Stimulated activated CD4-positive, alpha-beta T cell treated with anti-CD3 and anti-CD28 coated beads, Interleukin-12 subunit alpha, Interleukin-12 subunit beta, amount 100 ng/mL, for 48 hours (primary cell): ENCODE measurements around the gene ANKLE2.

Source experiments
- DNase-seq, 3 donors: peaks; one replicate each; pipeline ENCODE4 v3.0.0-alpha.2; 2020; ENCODE audit warnings: low read depth in 2 of 3, low spot score in 1 of 3

The ANKLE2 gene

DNA sequence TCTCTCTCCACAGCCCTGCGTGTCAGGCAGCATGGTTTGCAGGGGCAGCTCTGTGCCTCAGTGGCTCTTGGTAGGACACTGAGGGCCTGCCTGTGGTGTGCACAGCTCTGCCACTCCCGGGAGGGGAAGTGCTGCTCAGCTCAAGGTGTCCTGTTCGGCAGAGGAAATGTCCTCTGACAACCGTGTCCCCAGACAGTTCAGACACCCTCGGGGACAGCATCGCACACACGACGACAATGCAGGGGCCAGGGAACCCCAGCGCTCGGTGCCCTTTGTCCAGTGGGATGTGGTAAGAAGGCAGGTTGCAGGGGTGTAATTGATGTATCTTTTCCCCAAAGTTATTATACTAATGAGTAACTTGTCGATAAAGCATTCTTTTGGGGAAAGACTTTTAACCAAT, 14.2 kb downstream of the ANKLE2 start:
- DNase-seq, result no peak

DNA sequence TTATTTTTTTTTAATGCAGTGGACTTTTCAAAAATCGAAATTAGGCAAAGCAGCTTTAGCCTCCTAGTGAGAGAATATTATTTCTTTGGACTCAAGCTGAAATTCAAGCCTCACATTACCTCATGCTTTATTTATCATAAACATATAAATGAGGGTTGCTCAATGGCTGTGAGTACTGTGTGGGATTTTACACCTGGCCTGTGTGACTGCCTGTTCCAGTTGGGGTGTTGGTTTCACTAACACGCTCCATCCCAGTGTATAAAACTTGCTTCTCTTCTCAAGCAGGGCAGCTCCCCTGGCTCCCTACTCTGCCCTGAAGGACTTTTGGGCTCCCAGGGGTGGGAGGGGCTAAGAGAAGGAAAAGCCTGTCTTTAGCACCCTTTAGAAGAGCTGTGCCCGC, 15.0 kb downstream of the ANKLE2 start:
- DNase-seq, result no peak

DNA sequence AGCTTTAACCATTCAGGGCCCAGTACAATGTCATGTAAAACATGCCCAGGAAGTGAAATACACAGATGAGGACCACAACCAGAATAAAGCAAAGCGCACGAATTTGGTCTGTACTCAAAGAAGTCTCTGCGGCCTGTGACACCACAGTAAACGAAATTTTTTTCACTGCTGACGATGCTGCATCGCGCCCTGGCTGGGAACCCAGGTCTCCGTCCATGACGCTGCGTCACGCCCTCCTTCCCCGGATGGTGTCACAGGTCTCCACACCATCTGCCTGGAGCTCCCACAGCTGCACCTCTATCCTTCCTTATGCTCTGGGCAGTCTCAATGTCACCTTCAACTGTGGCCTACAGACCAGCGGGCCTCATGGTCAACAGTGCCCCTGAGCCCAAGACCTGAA, 17.8 kb downstream of the ANKLE2 start:
- DNase-seq, result no peak

DNA sequence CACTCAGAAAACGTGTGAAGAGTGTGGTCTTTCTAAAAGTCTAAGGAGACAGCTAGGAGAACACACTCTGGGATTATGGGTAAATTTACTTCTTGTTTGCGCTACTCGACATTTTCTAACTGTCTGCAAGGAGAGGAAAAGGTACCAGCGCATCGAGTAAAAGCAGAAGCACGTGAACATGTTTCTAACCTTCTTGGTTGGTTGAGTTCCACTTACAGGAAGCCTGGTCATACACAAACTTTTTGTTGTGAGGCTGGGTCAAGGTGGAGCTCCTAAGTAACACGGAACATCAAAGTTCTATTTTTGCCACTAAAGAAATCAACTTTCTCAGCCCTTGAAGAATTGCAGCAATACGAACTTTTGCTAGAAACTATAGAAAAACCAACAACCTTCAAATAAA, 20.0 kb downstream of the ANKLE2 start:
- DNase-seq, result no peak

DNA sequence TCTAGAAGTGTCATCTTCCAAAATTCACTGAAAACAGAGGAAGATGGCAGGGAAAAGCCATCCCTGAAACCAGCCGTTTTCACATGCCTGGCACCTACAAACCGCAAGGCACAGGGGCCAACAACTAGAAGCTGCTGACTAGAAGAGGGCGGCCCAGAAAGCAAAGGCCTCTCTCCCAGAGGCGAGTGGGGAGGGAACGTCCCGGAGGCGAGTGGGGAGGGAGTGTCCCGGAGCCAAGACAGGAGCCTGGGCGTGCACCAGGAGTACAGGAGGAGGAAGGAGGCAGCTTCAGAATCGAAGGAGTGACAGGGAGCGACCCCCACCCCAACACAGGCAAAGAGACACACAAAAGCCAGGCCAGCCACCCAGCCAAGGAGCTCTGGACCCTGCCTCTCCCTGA, 21.0 kb downstream of the ANKLE2 start:
- DNase-seq, result no peak

DNA sequence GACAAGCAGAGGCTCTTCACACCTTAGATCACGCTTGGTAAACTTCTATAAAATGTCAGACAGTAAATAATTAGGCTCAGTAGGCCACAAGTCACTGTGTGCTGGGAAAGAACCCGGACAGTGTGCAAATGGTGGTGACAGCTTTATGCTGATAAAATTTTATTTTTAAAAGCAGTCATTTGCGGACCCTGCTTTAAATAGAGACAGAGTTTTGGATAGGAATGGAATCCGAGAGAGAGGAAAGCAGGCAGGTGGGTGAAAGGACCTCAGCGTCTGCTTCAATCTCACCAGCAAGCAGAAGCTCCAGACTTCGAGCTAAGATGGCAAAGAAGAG, 21.4 kb downstream of the ANKLE2 start:
- no peak for DNase-seq

DNA sequence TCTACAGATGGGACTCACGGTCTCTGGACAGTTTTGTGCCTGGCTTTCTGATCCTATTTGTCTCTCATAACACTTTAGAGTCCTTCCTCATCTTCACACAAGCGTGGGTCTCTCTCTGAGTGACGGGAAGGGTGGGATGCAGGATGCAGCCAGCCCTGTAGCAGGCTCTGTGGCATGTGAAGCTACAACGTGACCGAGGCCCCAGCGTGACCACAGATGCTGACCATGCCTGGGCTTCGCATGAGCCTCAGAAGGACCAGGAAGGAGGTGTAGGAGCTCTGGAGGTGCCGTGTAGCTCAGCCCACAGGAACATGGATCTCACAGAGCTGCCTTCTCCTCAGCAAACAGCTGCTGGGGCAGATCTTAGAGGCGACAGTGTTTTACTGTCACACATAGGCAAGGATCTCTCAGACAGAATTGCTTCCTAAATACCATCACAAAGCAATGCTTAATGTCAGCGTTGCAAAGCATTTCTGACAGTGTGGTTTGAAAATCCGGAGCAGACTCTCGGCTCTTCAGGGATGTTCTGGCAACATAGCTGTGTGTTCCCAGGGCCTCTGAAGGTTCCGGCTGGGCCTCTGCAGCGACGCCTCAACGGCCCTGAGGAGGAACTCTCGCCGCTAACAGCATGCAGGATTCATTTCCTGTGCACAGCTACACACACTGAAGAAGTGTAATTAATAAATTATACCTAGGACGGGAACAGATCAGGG, 21.9 kb downstream of the ANKLE2 start:
- DNase-seq, result no peak

DNA sequence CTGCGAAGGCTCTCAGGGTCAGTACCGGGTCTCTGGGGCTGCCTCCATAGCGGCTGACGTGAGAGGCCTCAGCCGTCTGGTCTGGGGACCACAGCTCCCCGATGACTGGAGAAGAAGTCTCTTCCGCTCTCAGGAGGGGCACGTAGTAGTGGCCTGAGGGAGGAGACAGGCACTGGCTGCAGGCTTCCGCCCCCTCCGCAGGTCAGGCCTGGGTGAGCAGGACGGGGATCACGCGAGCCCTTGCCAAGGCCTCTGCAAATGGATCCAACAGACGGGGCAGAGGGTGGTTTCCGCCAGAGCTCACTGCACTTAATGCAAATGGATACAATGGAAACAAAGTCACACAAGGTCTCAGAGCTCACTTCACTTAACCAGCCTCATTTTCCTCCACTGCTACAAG, 24.7 kb downstream of the ANKLE2 start:
- DNase-seq, result no peak

DNA sequence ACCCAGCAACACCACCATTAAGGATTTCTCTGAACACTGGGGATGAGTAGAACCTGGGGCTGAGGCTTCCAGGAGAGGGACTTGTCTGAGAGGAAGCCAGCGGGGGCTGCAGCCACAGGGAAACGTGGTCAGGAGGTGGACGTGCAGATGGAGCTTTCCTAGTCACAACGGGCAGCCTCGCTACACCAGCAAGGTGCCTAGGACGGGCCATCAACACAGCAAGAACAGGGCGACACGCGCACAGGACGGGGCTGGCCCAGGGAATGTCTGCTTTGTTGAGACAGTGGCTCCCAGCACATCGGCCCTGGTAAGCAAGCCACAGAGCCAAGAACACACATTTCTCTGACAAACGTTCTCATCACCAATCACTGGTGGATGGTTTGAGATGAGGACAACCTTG, 25.3 kb downstream of the ANKLE2 start:
- no peak for DNase-seq

DNA sequence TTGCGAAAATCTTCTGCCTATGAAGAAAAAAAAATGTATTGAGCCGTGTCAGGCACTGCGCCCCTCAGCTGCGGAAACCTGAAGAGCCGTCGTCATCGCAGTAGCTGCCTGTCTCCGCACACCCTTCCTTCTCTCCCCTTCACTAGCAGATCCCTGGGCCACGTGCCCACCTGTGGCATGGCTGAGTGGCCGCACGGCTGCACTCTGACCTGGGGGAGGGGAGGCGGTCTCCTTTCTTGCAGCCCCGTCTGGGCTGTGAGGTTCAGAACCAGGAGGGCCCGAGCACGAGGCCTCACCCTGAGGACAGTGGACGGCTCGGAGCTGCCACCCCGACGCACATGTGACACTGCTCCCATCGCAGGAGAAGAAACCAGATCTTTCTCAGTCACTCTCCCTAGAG, 26.1 kb downstream of the ANKLE2 start:
- DNase-seq, result no peak

DNA sequence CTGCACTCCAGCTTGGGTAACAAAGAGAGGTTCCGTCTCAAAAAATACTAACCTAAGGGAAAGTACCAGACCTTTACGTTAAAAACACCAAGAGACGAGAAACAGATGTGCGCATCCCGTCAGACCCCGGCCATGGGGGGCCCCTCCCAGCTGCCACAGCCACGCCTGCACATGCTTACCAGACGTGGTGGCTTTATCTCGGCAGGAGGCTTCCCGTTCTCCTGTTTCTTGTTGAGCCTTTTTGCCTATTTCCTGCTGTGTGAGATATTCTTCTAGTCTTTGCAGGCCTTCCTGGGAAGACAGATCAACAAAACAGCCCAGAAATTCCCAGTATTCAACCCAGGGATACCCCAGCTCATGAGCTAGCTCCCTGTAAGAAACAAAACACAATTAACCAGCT, 27.4 kb downstream of the ANKLE2 start:
- no peak for DNase-seq

DNA sequence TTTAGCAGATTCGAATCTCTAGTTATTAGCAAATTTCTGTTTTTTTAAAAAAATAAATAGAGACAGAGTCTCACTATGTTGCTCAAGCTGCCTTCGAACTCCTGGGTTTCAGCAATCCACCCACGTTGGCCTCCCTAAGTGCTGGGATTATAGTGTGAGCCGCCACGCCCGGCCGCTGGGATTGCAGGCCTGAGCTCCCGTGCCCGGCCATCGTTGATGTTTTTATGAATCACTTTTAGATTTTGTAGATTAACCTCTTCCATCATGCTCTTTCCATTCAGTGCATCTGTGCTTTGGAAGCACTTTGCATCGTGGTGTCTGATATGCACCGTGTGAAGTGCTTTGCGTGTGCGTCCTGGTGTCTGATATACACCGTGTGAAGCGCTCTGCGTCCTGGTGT, 30.1 kb downstream of the ANKLE2 start:
- no peak for DNase-seq

DNA sequence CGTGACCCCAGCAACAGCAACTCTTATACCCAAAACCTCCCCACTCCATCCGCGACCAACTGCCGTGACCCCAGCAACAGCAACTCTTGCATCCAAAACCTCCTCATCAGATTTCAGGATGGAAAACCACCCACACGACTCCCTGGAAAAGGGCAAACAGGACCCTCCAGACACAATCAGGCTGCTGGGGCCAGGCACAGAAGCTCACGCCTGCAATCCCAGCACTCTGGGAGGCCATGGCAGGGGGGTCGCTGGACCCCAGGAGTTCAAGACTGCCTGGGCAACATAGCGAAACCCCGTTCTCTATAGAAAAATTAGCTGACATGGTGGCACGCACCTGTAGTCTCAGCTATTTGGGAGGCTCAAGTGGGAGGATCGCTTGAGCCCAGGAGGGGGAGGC, 31.3 kb downstream of the ANKLE2 start:
- DNase-seq, result no peak

DNA sequence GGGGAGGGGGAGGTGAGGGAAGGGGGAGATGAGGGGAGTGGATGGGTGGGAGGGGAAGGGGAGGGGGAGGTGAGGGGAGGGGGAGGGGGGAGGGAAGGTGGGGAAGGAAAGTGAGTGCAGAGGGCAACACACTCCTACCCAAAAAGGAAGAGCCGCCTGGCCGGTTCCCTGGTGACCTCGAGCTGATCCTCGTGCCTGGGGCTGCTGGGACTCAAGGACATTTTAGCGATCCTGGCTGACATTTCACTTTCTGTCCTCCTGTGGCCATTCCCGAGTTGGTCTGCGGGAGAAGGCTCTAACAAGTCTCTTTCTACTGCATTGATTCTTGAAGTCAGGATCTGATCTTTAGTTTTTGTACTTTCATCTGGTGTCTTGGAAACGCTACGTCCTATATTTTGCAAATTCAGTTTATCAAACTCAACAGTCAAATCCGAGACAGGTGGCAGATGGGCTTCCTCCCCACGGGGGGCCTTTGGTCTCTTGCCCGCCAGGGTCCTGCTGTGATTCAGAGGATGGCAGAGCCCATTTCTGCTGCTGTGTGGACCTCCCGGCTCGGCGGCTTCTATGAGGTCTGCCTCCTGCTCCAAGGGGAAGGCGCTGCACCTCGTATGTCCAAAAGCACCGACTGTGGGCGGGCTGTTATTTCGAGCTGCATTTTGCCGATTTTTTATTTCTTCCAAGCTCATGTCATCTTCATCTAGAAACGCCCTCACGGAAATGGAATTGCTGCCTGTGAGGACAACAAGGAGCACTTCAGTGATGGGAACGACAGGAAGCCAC, 31.9 kb downstream of the ANKLE2 start:
- no peak for DNase-seq

DNA sequence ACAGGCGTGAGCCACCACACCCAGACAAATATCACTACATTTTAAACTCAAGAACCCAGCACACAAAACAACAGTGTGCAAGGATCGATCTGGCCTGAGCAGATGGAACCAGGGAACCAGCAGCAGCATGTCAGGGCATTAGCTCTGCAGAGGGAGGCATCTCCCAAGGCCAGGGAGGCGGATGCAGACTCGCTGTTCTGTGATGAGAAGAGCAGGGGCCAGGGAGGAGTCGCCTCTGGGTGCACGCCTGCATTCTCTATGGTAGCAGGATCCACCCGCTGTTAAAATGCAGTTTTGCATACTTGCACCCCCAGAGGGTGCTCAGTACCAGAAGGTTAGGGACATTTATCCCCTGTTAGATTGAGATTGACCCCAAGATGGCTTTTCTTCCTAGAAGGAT, 33.1 kb downstream of the ANKLE2 start:
- DNase-seq, result no peak

DNA sequence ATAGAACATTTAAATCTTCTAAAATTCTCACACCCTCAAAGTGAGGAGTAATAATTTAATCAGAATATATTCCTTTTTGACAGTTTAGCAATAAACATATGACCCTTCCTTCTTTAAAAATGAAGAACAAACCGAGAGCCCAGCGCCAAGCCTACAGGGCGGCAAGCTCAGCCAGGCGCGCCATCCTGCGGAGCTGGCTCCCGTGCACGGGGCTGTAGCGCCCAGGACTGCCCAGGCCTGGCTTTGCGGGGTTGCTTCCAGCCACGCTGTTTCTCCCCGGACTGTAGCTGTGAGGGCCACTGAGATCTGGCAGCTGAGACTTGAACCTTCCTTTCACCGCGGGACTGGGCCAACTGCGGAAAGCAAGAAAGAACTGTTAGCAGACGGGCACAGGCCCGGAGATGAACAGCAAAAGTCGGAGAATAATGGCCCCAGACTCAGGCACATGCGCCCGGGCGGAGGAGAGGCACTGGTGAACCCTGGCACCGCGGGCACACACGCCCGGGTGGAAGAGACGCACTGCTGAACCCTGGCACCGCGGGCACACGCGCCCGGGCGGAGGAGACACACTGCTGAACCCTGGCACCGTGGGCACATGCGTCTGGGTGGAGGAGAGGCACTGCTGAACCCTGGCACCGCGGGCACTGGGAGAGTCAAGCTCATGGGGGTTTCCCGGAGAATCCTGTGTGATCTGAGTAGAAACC, 34.4 kb downstream of the ANKLE2 start:
- DNase-seq, result no peak

DNA sequence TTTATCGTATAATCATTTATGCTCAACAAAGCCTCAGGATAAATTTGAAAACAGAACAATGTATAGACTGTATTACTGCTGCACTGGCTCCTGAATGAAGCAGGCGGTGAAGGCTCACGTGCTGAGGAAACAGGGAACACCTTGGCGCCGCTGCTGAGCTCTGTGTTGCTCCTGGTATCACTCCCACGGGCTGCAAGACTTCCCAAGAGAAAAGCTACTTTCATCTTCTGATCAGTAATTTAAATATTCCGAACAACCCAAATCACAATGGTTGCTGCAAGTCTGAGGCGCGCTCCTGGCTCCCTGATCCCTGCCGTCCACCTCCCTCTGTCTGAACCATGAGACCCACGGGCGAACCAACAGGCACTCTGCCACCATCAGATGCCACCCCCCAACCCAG, 35.2 kb downstream of the ANKLE2 start:
- no peak for DNase-seq

DNA sequence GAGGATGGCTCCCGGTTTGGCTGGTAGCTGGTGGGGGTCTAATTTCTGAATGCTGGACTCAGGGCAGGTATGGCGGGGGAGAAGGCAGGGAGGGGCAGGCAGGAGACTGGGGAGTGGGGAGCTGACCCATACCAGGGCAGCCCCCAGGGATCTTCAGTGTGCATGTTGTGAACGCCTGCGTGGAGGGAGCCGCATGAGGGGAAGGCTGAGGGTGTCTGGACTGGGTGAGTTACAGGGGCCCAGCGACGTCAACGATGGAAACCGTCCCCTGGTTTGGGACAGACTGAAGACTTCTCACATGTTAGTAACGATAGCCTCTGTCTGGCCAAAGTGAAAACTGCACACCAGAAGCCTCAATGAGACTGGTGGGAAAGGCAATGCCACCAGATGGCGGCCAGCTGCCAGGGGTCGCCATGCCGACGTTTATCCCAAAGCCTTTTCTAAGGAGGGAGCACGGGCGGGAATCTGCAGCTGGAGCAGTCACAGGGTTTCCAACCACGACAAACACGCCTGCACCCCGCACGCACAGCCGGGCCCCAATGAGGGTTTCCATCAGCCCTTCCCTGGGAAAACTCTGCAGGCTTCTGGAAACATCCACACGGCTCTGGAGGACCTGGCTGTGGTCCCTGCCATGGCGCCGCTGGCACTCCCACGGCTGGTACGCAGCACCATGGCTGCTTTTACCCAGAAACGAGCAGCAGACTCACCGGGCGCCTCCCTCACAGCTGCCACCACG, 37.0 kb downstream of the ANKLE2 start:
- no peak for DNase-seq

DNA sequence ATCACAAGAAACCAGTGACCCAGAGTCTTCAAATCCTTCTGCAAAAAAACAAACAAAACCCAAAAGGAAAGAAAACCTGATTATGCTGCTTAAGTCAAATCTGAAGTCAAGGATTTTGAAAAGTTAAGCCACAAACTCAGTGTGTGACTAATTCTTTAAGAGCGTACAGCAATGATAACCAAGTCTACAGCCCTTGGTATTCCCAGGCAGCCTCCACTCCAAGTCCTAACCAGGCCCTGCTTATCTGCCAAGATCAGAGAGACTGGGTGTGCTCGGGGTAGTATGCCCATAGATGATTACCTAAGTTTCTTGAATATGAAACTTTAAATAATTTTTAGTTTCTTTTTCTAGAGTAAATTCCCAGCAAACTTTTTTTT, 37.9 kb downstream of the ANKLE2 start:
- no peak for DNase-seq

DNA sequence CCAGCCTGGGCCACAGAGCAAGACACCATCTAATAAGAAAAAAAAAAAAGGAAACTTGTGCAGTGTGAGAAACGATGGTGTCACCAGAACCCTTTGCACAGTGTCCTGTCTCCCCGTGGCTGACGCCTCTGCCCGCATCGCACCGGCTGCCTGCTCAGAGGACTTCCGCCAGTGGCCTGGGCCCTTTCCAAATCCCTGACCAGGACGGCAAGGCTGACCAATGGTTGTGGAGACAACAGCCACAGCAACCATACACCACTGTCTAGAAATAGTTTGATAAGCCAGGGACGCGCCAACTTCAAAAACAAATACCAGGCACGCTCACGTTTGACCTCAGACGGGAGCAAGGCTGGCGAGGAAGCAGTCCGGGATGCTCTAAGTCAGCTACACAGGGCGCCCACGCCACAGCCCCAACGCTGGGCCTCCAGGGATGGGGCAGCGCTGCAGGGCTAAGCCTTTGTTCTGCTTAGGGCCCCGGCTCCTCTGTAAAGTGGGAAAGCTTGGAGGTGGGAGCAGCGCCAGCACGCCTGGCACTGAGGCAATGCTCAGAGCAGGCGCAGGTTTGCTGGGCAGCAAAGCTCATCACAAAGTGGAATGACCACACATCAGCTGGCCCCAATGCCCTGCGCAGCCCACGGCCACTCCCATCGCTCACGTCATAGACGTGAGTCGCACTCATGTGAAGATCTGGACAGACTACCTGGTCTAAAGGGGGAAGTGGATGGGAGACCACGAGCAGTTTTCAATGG, 38.4 kb downstream of the ANKLE2 start:
- no peak for DNase-seq
